ENCODE measurements around the gene MADD.

The MADD gene

GRCh38 chr11:47269829-47270305 is at the start of gene MADD:
Gene MADD (plus strand): TSS chr11:47270133.
- Histone ChIP-seq H3K4me2 (ENCODE audit: low read length) (peak within 1 kb of the TSS; percentile 99), H3K27me3 (ENCODE audit: low read depth, low read length) (no peaks in the 10 kb centered on the region), H3K4me3 (ENCODE audit: low read length) (peak within 1 kb of the TSS; percentile 91), H3K4me1 (ENCODE audit: low read length) (peaks cover 24% of the 10 kb centered on the region), H3K79me2 (ENCODE audit: low read length) (peaks cover 38% of the 10 kb centered on the region), H2AFZ (ENCODE audit: low read depth, low read length) (peak within 1 kb of the TSS; percentile 98), H3K9ac (ENCODE audit: low read length) (peak within 1 kb of the TSS; percentile 84), H3K9me3 (ENCODE audit: insufficient read depth, low read length) (no peaks in the 10 kb centered on the region), H3K27ac (ENCODE audit: low read length) (peak within 1 kb of the TSS; percentile 83), H4K20me1 (ENCODE audit: insufficient read depth, low read length) (peaks cover 24% of the 10 kb centered on the region), H3K36me3 (replicated peaks; ENCODE audit: low read depth, low read length) (peaks cover 8% of the 10 kb centered on the region)
- TF ChIP-seq, protein P1, sequence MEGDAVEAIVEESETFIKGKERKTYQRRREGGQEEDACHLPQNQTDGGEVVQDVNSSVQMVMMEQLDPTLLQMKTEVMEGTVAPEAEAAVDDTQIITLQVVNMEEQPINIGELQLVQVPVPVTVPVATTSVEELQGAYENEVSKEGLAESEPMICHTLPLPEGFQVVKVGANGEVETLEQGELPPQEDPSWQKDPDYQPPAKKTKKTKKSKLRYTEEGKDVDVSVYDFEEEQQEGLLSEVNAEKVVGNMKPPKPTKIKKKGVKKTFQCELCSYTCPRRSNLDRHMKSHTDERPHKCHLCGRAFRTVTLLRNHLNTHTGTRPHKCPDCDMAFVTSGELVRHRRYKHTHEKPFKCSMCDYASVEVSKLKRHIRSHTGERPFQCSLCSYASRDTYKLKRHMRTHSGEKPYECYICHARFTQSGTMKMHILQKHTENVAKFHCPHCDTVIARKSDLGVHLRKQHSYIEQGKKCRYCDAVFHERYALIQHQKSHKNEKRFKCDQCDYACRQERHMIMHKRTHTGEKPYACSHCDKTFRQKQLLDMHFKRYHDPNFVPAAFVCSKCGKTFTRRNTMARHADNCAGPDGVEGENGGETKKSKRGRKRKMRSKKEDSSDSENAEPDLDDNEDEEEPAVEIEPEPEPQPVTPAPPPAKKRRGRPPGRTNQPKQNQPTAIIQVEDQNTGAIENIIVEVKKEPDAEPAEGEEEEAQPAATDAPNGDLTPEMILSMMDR (IDR thresholded peaks at IDR 0.05; ENCODE audit: low read depth, low read length): no peak
- no peak for TF ChIP-seq EZH2phosphoT487 (IDR thresholded peaks at IDR 0.05; ENCODE audit: low read depth)

DNA sequence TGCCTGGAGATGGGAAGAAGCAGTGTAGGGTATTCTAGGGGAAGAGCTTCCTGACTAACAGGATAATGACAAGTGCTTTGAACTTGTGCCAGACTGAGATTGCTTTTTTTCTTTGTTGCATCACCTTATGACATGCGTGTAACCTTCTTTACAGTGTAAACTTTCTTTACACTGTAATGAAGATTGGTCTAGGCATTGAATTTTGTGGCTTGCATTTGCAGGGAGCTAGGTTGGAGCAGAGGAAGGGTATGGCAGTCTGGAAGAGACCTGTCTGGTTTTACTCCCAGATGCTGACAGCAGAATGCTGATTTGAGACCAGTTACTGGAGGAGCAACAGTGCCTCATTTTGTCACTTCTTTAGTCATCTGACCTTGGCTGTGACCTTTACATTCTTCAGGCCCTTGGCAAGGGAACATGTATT is 49.5 kb upstream of the MADD start:
- no peak overlapping the region for H3K27ac ChIP-seq (ENCODE audit: low read length)

DNA sequence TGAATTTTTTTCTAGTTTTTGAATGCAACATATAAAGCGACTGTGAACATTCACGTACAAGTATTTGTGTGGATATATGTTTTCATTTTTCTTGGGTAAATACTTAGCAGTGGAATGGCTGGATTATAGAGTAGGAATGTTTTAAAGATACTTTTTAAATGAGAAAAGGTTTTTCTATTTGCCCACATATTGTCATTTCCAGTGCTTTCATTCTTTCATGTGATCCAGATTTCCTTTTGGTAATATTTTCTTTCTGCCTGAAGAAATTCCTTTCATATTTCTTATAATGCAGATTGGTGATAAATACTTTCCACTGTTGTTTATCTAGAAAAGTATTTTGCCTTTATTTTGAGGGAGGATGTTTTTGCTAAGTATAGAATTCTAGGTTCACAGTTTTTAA is 47.2 kb upstream of the MADD start:
- peaks cover 5% of the 10 kb centered on the region; the same call in 1 of the 2 replicates for H3K79me2 ChIP-seq (ENCODE audit: low read length)
- no peak overlapping the region for H3K9ac ChIP-seq (ENCODE audit: low read length)
- H2AFZ ChIP-seq (ENCODE audit: low read depth, low read length): no peak overlapping the region
- H3K27me3 ChIP-seq (ENCODE audit: low read depth, low read length): no peaks in the 10 kb centered on the region
- H4K20me1 ChIP-seq (ENCODE audit: insufficient read depth, low read length): peaks cover 8% of the 10 kb centered on the region; the same call in 1 of the 2 replicates
- no peak overlapping the region for H3K4me3 ChIP-seq (ENCODE audit: low read length)
- no peak for TF ChIP-seq EZH2phosphoT487 (IDR thresholded peaks at IDR 0.05; ENCODE audit: low read depth)
- TF ChIP-seq, protein P1 (IDR thresholded peaks at IDR 0.05; ENCODE audit: low read depth, low read length): no peak
- H3K9me3 ChIP-seq (ENCODE audit: insufficient read depth, low read length): no peaks in the 10 kb centered on the region
- H3K27ac ChIP-seq (ENCODE audit: low read length): no peak overlapping the region
- peaks cover 20% of the 10 kb centered on the region for H3K4me1 ChIP-seq (ENCODE audit: low read length)
- H3K4me2 ChIP-seq (ENCODE audit: low read length): no peak overlapping the region
- peaks cover 42% of the 10 kb centered on the region for H3K36me3 ChIP-seq (replicated peaks; ENCODE audit: low read depth, low read length)

More for the DNA sequence above, 49.5 kb upstream of the MADD start:
- H3K9me3 ChIP-seq (ENCODE audit: insufficient read depth, low read length): no peaks in the 10 kb centered on the region
- no peak overlapping the region for H3K4me2 ChIP-seq (ENCODE audit: low read length)
- H3K79me2 ChIP-seq (ENCODE audit: low read length): peaks cover 20% of the 10 kb centered on the region
- H3K27me3 ChIP-seq (ENCODE audit: low read depth, low read length): no peaks in the 10 kb centered on the region
- H3K4me1 ChIP-seq (ENCODE audit: low read length): peaks cover 24% of the 10 kb centered on the region
- H3K36me3 ChIP-seq (replicated peaks; ENCODE audit: low read depth, low read length): peaks cover 42% of the 10 kb centered on the region
- H3K9ac ChIP-seq (ENCODE audit: low read length): no peak overlapping the region
- peaks cover 5% of the 10 kb centered on the region; the same call in 1 of the 2 replicates for H4K20me1 ChIP-seq (ENCODE audit: insufficient read depth, low read length)
- H3K4me3 ChIP-seq (ENCODE audit: low read length): no peak overlapping the region
- no peak overlapping the region for H2AFZ ChIP-seq (ENCODE audit: low read depth, low read length)
- TF ChIP-seq, protein P1 (IDR thresholded peaks at IDR 0.05; ENCODE audit: low read depth, low read length): no peak
- no peak for TF ChIP-seq EZH2phosphoT487 (IDR thresholded peaks at IDR 0.05; ENCODE audit: low read depth)

DNA sequence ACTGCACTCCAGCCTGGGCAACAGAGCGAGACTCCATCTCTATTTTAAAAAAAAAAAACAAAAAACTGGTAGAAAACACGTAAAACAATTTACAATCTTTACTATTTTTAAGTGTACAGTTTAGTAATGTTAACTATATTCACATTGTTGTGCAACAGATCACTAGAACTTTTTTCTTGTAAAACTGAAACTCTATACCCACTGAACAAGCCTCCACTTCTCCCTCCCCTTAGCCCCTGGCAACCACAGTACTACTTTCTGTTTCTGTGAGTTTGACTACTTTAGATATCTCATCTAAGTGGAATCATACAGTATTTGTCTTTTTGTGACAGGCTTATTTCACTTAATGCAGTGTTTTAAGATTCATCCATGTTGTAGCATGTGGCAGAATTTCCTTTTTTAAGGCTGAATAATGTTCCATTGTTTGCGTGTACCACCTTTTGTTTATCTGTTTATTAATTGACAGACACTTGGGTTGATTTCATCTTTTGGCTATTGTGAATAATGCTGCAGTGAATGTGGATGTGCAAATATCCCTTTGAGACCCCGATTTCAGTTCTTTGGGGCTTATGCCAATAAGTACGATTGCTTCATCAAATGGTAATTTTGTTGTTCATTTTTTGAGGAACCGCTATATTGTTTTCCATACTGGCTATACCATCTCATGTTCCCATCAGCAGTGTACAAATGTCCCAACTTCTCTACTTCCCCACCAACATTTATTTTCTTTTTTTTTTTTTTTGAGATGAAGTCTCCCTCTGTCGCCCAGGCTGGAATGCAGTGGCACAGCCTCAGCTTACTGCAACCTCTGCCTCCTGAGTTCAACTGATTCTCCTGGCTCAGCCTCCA is 44.2 kb upstream of the MADD start:
- no peaks in the 10 kb centered on the region for H3K79me2 ChIP-seq (ENCODE audit: low read length)
- TF ChIP-seq, protein P1 (IDR thresholded peaks at IDR 0.05; ENCODE audit: low read depth, low read length): no peak
- no peak for TF ChIP-seq EZH2phosphoT487 (IDR thresholded peaks at IDR 0.05; ENCODE audit: low read depth)
- H3K27me3 ChIP-seq (ENCODE audit: low read depth, low read length): no peaks in the 10 kb centered on the region
- no peaks in the 10 kb centered on the region for H3K9me3 ChIP-seq (ENCODE audit: insufficient read depth, low read length)
- 0 out of 2 replicates have a peak, but pooled peaks cover 4% of the 10 kb centered on the region for H4K20me1 ChIP-seq (ENCODE audit: insufficient read depth, low read length)
- no peak overlapping the region for H3K4me3 ChIP-seq (ENCODE audit: low read length)
- H3K4me2 ChIP-seq (ENCODE audit: low read length): no peak overlapping the region
- H3K36me3 ChIP-seq (replicated peaks; ENCODE audit: low read depth, low read length): peaks cover 29% of the 10 kb centered on the region
- peaks cover 7% of the 10 kb centered on the region; the same call in 1 of the 2 replicates for H3K4me1 ChIP-seq (ENCODE audit: low read length)
- no peak overlapping the region for H3K9ac ChIP-seq (ENCODE audit: low read length)
- no peak overlapping the region for H2AFZ ChIP-seq (ENCODE audit: low read depth, low read length)
- no peak overlapping the region for H3K27ac ChIP-seq (ENCODE audit: low read length)

Data from OCI-LY3 (cell line).